SK-N-SH treated with all-trans-retinoic acid at 6 μM for 48 hours (cell line): ENCODE results near the gene KAT6B.

Experiments used
- ATAC-seq: fragments of 200-7000 bp; cut with Tn5 transposase; 3 replicates; pipeline ENCODE4 v1.9.1; 2020; ENCODE audit warnings: mild to moderate bottlenecking, moderate library complexity
- ARNTL ChIP-seq: fragments of 450-650 bp; formaldehyde crosslinking; IDR thresholded peaks from 2 replicates; pipeline ENCODE4 v1.5.0; 2020; ENCODE audit warnings: low read depth, mild to moderate bottlenecking, moderate library complexity, borderline replicate concordance
- BACH2 ChIP-seq: fragments of 250-450 bp; sonication (Bioruptor Pico); IDR thresholded peaks from 2 replicates; pipeline ENCODE4 v1.9.0; 2021; ENCODE audit warnings: mild to moderate bottlenecking, borderline replicate concordance
- CREB5 ChIP-seq: fragments of 250-450 bp; sonication (Bioruptor Pico); IDR thresholded peaks from 2 replicates; pipeline ENCODE4 v1.5.1; 2020; ENCODE audit warnings: low read depth, mild to moderate bottlenecking, moderate library complexity
- CSDC2 ChIP-seq: fragments of 250-450 bp; sonication (Bioruptor Pico); IDR thresholded peaks from 2 replicates; pipeline ENCODE4 v1.5.0; 2020; ENCODE audit warnings: mild to moderate bottlenecking, moderate library complexity
- ESRRG ChIP-seq: fragments of 250-450 bp; sonication (Bioruptor Pico); IDR thresholded peaks from 2 replicates; pipeline ENCODE4 v1.6.1; 2021; ENCODE audit warnings: mild to moderate bottlenecking
- GLIS3 ChIP-seq: fragments of 250-450 bp; sonication (Bioruptor Pico); IDR thresholded peaks from 2 replicates; pipeline ENCODE4 v1.5.0; 2020; ENCODE audit warnings: mild to moderate bottlenecking, moderate library complexity
- ISL1 ChIP-seq: fragments of 250-450 bp; sonication (Bioruptor Pico); IDR thresholded peaks from 2 replicates; pipeline ENCODE4 v2.1.2; 2022; ENCODE audit warnings: mild to moderate bottlenecking, moderate library complexity
- OSR1 ChIP-seq: fragments of 250-450 bp; sonication (Bioruptor Pico); IDR thresholded peaks from 2 replicates; pipeline ENCODE4 v1.8.0; 2022; ENCODE audit warnings: moderate library complexity, mild to moderate bottlenecking, inconsistent platforms
- PPARA ChIP-seq: fragments of 250-450 bp; sonication (Bioruptor Pico); IDR thresholded peaks from 2 replicates; pipeline ENCODE4 v1.5.0; 2020; ENCODE audit warnings: mild to moderate bottlenecking, borderline replicate concordance
- SNAI2 ChIP-seq: fragments of 250-450 bp; sonication (Bioruptor Pico); IDR thresholded peaks from 2 replicates; pipeline ENCODE4 v1.5.0; 2020; ENCODE audit warnings: mild to moderate bottlenecking, moderate library complexity
- TCF4 ChIP-seq: fragments of 250-450 bp; sonication (Bioruptor Pico); IDR thresholded peaks from 2 replicates; pipeline ENCODE4 v1.8.0; 2021; ENCODE audit warnings: mild to moderate bottlenecking, moderate library complexity, borderline replicate concordance
- ZC3H10 ChIP-seq: fragments of 250-450 bp; sonication (Bioruptor Pico); IDR thresholded peaks from 2 replicates; pipeline ENCODE4 v1.5.1; 2021; ENCODE audit warnings: mild to moderate bottlenecking, moderate library complexity
- ZNF565 ChIP-seq: fragments of 450-650 bp; formaldehyde crosslinking; conservative IDR thresholded peaks from 2 replicates; pipeline ENCODE4 v1.5.0; 2020; ENCODE audit warnings: low read depth, mild to moderate bottlenecking, moderate library complexity
- TF ChIP-seq, protein P1 (sequence below): fragments of 250-450 bp; sonication (Bioruptor Pico); IDR thresholded peaks from 2 replicates; pipeline ENCODE4 v1.5.1; 2021; ENCODE audit warnings: mild to moderate bottlenecking, moderate library complexity
- TF ChIP-seq, protein P2 (sequence below): fragments of 250-450 bp; sonication (Bioruptor Pico); IDR thresholded peaks from 2 replicates; pipeline ENCODE4 v1.8.0; 2021; ENCODE audit warnings: low read depth, mild to moderate bottlenecking, moderate library complexity, borderline replicate concordance
- TF ChIP-seq, protein P3 (sequence below): fragments of 250-450 bp; sonication (Bioruptor Pico); IDR thresholded peaks from 2 replicates; pipeline ENCODE4 v1.8.0; 2020; ENCODE audit warnings: mild to moderate bottlenecking, moderate library complexity, borderline replicate concordance

Gene KAT6B

GRCh38 chr10:75018686-75019307 is 192.4 kb downstream of the KAT6B start:
- TF ChIP-seq, protein P1, sequence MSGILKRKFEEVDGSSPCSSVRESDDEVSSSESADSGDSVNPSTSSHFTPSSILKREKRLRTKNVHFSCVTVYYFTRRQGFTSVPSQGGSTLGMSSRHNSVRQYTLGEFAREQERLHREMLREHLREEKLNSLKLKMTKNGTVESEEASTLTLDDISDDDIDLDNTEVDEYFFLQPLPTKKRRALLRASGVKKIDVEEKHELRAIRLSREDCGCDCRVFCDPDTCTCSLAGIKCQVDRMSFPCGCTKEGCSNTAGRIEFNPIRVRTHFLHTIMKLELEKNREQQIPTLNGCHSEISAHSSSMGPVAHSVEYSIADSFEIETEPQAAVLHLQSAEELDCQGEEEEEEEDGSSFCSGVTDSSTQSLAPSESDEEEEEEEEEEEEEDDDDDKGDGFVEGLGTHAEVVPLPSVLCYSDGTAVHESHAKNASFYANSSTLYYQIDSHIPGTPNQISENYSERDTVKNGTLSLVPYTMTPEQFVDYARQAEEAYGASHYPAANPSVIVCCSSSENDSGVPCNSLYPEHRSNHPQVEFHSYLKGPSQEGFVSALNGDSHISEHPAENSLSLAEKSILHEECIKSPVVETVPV (CRISPR knock-in tag) = no peak
- TF ChIP-seq ARNTL (CRISPR knock-in tag) (no peak), BACH2 (CRISPR knock-in tag) (no peak), OSR1 (CRISPR knock-in tag) (no peak), ESRRG (CRISPR knock-in tag) (no peak), CSDC2 (CRISPR knock-in tag) (no peak), TCF4 (CRISPR knock-in tag) (no peak), PPARA (CRISPR knock-in tag) (no peak), GLIS3 (CRISPR knock-in tag) (no peak), ZNF565 (CRISPR knock-in tag) (no peak), ISL1 (no peak)
- TF ChIP-seq, protein P2, sequence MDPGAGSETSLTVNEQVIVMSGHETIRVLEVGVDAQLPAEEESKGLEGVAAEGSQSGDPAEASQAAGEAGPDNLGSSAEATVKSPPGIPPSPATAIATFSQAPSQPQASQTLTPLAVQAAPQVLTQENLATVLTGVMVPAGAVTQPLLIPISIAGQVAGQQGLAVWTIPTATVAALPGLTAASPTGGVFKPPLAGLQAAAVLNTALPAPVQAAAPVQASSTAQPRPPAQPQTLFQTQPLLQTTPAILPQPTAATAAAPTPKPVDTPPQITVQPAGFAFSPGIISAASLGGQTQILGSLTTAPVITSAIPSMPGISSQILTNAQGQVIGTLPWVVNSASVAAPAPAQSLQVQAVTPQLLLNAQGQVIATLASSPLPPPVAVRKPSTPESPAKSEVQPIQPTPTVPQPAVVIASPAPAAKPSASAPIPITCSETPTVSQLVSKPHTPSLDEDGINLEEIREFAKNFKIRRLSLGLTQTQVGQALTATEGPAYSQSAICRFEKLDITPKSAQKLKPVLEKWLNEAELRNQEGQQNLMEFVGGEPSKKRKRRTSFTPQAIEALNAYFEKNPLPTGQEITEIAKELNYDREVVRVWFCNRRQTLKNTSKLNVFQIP (CRISPR knock-in tag) = no peak
- TF ChIP-seq, protein P3, sequence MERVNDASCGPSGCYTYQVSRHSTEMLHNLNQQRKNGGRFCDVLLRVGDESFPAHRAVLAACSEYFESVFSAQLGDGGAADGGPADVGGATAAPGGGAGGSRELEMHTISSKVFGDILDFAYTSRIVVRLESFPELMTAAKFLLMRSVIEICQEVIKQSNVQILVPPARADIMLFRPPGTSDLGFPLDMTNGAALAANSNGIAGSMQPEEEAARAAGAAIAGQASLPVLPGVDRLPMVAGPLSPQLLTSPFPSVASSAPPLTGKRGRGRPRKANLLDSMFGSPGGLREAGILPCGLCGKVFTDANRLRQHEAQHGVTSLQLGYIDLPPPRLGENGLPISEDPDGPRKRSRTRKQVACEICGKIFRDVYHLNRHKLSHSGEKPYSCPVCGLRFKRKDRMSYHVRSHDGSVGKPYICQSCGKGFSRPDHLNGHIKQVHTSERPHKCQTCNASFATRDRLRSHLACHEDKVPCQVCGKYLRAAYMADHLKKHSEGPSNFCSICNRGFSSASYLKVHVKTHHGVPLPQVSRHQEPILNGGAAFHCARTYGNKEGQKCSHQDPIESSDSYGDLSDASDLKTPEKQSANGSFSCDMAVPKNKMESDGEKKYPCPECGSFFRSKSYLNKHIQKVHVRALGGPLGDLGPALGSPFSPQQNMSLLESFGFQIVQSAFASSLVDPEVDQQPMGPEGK = no peak
- ATAC-seq = no peak

DNA sequence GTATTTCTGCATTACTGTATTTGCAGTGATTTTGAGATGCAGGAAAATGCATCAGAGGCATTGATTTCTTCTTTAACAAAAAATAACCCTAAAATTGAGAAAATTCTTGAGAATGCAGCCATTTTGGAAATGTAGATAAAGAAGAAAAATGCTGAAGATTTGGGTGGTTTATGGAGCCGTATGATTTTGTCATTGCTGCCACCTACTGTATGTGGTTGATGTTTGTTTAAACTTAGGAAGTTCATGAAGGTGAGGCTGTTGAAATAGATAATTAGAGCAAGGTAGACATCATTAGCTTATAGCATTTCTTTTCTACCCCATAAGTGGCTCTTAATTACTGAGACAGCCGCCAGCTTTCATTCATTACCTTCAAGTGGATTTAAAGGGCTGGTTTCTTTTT is 193.0 kb downstream of the KAT6B start:
- peak; percentile 60 for ATAC-seq
- TF ChIP-seq ISL1 = no peak
- TF ChIP-seq, all 23 proteins: peak for 0

- no peak for ATAC-seq
- TF ChIP-seq, protein P1 (CRISPR knock-in tag) = no peak
- TF ChIP-seq CREB5 (CRISPR knock-in tag) (no peak), SNAI2 (CRISPR knock-in tag) (no peak), ARNTL (CRISPR knock-in tag) (no peak)
Observed at GRCh38 chr10:75020168-75020567, 193.8 kb downstream of the KAT6B start.

- no peak for TF ChIP-seq CREB5 (CRISPR knock-in tag)
- TF ChIP-seq TCF4 (CRISPR knock-in tag) = no peak
- TF ChIP-seq ZC3H10 (CRISPR knock-in tag) = no peak
- ATAC-seq = no peak
Observed at GRCh38 chr10:75021379-75022249, 195.2 kb downstream of the KAT6B start.
